RKO (cell line): Measurements from ENCODE around the gene LRFN5.
"Not testable (repeated sequence)": the region's sequence is repeated elsewhere in the genome, so short reads cannot be mapped to it uniquely, and the experiment has no call there.

Experiments
- DNase-seq: peaks from one replicate; pipeline ENCODE4 v3.0.0-alpha.2; 2016; ENCODE audit warnings: low spot score

The LRFN5 gene

DNA sequence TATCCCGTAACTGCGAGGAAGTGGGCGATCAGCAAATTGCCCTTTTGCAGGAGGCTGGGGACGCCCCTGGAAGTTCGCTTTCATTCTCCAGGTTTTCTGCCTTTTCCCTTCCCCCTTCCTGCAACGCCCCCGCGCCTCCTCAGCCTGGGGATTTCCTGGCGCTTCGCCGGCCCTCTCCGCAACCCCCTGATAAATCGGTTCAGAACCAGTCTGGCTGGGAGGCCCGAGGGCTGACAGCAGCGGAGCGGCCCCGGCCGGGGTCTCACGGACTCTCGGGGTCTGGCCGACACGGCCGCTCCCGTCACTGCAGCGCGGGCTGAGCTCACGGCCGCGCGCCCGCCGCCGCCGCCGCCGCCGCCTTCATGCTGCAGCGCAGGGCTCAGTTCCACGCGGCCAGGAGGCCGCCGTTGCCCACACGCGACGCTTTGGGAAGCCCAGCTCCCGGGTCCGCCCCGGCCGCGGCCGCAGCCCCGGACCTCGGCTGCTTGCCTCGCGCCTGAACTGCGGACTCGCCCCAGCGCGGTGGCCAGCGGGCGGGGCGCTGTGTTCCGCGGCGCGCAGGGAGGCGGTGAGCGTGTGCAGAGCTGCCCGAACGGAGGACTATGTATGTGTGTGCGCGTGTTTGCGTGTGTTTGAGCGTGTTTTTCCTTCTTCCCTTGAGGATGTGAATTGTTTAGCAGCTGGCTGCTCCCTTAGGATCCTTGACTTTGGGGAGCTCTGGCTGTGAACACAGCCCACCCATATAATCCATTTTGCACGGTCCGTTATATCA, at the start of gene LRFN5:
TSS of gene LRFN5 (plus strand) at position 345 of the 772 bp plus-strand sequence.
- no peak for DNase-seq

DNA sequence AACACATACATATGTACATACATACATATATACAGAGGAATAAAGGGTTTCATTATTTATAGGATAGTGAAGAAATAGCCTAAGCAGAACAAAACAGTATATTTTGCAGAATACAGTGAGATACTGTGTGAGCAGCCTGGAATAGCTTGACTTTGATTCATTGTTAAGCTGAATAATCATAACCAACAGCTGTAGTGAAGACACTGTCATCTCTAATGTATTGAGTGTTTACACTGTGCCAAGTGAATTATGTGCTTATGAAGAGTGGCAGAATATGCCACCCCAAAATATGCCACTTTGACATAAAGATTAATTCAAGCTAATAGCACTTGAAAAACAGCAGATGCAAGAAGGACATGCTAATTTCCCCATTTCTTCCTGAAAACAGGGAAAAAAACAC, 48.2 kb upstream of the LRFN5 start:
- no peak for DNase-seq

DNA sequence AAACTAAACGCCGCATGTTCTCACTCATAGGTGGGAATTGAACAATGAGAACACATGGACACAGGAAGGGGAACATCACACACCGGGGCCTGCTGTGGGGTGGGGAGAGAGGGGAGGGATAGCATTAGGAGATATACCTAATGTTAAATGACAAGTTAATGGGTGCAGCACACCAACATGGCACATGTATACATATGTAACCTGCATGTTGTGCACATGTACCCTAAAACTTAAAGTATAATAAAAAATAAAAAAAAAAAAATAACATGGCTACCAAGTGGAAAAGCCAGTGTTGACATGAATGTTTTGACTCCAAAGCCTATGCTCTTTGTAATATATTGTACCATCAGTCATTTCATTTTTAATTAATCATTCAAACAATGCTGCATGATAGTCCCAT, 39.8 kb upstream of the LRFN5 start:
- DNase-seq, result not testable (repeated sequence)

DNA sequence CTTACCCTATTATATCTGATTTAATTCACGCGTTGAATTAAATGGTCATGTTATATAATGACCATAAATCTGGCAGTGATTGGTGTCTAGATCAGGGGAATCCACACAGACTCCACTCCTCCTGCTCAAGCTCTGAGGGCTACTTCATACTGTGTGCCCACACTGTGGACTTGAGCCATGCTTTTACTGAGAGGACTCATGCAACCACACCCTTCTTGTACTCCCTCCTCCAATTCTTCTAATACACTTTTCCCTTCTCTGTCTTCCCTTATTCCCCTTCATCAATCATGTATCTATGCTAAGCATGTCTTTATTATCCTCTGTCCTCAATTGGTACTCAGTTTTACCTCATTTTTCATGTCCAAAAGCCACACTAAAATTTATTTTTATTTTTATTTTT, 37.7 kb upstream of the LRFN5 start:
- no peak for DNase-seq

DNA sequence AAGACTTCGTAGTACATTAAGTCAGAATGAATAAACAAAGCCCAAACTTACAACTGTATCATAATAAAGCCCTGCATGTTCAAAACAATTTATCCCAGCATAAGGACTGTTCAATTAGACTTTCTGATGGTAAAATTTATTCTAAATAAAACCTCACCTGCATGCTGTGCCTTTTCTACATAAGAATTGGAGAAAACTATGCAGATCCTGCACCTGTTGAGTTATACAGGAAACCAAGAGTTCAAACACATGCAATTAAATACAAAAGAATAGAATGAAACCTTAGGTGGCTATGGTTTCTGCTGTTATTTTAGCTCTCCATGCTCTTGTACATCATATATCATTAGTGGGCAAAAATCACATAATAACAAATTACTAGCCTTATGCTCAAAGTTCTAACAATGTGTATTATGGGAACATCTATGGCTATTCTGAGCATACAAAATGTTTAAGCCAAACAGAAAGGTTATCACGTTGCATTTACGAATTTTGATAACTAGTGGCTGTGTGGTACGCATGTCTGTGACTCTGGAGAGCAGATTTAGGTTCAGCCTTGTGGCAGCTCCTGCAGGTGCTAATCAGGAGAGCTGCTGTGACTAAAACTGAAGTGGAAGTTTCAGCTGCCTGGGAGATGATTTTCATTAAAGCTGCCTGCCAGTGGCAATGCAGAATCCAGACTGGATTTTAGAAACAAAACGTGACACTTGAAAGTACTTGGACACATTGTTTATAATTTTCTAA, 36.1 kb upstream of the LRFN5 start:
- no peak for DNase-seq

DNA sequence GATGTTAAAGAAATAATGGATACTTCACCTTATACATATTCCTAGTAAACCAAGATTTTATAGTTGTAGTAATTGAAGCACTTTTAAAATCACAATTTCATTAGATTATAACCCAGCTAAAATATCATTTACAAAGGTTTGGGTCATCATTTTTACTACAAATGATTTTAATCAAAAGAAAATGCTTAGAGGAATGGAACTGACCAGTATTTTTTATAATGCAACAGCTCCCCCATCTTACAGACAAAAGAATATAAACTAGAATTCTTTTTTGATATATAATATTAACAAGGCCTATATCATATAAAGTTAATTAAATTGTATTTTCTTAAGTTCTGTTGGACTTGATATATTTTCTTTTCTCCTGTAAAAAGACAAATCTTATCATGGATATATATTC, 20.4 kb upstream of the LRFN5 start:
- peak; percentile 16 for DNase-seq

DNA sequence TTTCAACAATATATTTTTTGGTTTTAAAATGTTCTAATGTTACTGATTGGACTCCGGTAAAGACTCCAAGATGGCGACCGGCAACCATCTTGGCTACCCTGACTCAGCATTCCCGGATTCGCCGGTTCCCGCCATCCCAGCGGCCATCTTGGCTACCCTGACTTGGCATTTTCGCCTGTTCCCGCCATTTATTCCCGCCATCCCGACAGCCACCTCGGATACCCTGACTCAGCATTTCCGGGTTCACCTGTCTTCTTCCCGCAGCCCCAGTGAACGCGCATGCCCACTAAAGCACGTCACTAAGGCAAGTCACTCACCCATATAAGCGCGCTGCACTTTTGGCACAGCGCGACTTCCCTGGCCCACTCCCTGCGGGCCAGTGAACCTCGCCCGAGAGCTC, 9.0 kb upstream of the LRFN5 start:
- no peak for DNase-seq

DNA sequence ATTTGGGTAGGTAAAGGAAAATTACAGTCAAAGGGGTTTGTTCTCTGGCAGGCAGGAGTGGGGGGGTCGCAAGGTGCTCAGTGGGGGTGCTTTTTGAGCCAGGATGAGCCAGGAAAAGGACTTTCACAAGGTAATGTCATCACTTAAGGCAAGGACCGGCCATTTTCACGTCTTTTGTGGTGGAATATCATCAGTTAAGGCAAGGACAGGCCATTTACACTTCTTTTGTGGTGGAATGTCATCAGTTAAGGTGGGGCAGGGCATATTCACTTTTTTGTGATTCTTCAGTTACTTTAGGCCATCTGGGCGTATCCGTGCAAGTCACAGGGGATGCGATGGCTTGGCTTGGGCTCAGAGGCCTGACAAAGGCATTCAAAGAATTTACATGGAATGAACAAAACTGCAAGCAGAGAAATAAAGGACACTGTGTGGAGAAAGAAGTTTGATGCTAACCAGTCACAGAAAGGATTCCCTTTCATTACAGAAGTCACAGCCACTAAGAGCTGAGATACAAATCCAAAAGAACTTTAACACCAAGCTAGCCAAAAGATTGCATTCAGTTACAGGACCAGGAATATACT, 6.8 kb upstream of the LRFN5 start:
- not testable (repeated sequence) for DNase-seq

DNA sequence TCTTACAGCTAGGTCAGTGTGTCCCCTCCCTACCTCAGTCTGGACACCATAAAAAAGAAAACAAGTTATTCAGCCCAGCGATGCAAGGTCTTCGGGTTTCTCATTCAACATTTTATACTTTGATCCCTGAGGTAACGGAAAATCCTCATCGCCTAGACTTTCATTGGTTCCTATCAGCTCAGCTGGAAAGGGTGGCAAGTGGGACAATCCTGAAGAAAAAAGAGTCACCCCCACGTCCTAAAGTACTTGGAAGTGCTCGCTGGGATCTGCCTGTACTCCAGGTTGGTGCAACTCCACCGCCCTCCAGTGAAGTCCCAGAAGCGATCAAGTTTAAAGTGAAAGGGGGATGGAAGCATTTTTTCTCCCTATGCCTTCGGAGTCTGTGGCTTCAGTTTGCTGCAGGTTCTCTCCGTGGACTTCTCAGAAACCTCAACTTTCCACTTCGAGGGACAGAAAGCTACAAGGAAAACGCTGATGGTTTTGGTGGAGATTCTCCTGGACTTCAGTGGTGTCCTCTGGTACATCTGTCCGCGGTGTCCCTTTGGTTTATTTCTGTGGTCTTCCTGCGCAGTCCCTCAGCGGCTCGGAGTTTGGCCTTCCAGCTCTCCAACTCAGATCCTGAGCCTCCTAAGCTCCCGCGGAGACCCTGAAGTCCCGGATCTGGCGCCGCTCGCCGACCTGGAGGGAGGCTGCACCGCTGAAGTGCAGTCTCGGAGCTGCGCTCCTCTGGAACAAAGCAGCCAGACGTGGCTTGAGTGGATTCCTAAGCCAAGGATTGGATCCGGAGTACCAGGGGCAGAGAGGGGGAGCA, 1.8 kb upstream of the LRFN5 start:
- no peak for DNase-seq

DNA sequence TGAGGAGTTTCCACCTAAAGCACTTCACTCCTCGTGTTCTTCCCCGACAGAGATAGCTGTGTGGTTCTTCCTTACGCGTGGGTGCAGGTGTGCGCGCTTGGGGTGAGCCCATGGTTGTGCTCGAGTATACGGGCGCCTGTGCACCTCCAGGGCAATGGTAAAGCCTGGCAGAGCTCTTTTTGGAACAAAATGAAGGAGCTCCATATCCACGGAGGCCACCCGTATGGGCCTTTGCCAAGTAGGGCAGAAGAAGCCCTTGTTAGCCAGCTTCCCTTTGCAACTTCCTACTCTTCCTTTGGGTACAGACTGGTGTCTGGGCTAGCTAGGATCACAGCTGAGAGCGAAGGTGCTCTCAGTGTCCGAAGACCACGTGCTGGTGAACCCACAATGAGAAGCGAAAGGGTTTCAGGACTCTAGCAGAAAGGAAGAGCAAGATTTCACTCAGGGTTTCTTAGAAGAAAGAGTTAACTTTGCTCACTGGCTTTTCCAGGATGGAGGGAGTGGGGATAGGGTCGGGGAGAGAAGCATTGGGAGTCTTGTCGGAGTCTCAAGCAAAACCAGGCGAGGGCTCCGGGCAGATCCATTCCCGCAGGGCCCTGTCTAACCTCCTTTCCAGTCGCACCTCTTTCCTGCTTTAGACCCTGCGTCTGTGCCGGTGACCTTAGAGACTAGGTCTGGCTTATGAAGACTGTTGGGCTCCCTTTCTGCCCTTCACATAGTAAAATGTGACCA, 960 bp upstream of the LRFN5 start:
- no peak for DNase-seq

DNA sequence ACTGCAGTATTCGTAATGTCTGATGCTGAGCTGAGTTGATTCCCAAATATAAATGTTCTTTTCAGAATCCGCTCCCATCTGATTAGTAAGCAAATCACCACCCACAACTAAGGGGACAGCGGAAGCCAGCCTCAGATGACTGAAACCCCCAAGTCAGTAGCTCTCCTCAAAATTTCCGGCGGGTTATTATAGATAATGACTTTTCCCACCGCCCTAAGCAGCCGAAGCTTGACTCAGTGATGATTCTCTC, 469 bp upstream of the LRFN5 start:
- no peak for DNase-seq

DNA sequence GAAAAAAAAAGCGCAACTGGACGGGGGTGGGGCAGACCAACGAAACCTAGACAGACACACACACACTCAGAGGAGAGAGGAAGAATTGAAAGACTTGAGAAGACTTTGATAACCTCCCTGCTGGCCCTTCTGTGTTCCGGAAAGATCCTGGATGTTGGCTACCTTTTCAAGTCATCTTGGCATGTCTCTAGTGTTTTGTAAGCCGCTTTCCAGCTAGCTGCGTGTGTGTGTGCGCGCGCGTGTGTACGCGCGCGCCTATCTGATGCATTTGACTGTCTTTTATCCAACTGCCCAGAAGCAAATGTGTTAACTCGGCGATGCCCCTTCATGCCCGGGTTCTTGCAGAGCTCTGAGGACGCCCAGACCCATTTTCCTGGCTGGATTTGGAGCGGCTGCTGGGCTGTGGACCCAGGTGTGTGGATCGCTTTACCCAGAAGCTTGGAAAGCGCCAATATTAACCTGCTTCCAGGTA, 664 bp downstream of the LRFN5 start:
- DNase-seq, result no peak

DNA sequence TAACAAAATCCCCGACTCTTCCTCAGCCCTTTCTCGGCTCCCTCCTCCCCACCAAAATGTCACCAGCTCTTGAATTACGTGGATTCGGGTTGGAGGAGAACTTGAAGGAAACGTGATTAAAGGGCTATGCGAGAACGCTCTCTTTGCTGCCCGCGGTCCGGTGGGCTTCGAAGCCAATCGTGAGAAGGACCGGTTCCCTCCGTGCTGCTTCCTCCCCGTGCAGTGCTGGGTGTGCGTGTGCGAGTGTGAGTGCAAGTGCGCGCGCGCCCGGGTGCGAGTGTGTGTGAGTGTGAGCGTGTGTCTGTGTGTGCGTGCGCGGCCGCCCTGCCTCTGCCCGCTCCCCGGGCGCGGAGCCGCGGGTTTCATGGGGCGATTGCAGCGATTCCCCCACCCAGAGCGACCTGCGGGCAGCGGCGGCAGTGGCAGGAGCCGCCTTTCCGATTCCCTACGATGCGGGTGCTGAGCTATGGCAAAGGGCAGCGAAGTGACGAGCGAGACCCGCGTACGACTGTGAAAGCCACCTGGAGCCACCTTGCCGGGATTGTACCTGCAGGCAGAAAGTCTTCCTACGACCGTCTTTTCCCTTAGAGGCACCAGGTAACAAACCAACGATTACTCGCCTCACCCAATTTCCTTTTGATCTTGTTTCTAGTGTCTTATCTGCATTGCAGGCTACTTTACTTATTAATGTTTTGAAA, 1.4 kb downstream of the LRFN5 start:
- no peak for DNase-seq

DNA sequence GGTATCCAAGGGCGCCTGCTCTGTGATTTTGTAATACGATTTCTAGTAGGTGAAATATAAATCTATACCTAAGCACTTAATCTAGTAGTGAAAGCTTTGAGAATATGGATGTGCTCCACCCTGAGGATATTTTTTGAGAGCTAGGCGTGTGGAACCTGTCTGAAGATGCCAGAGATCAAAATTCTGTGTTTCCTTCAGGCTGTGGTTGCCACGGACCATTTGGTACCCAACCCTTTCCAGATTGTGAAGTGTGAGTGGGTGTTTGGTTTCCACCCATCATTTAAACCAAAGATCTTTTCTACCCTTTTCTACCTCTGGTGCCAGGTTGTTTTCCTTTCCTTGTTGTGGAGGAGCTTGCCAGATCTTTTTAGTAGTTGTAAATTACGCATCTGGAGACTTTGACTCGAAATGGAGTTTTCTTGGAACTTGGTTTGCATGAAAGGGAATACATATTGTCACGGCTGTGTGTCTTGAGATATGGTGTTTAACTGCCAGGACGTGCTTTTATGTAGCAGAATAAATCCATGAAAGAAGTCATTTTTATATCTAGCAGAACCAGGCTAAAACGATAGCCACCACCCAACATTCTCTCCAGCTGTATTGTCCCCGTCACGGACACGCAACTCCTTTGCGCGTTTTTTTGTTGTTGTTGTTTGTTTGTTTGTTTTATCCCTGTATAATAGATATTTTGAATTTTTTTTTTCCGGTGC, 2.2 kb downstream of the LRFN5 start:
- no peak for DNase-seq

DNA sequence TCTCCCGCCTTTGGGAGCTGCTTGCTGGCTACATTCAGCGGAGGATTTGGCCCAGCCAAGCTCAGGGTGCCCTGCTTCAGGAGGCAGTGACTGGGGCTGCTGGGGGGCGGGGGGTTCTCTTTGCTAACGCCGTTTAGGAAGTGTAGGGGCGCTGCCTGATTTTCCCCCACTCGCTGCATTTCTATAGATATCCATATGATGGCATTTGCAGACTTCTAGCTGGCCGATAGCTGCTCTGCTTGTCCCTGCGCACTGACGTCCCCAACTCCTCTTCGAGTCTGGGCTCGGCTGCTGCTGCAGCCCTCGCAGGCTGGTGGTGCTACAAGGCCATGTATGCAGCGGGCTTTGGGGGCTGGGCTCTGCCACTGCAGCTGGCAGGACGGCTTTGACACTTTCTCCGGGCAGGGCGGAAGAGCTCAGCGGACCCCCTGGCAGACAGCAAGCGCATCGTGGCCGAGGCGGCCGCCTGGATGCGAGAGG, 3.1 kb downstream of the LRFN5 start:
- DNase-seq, result no peak

DNA sequence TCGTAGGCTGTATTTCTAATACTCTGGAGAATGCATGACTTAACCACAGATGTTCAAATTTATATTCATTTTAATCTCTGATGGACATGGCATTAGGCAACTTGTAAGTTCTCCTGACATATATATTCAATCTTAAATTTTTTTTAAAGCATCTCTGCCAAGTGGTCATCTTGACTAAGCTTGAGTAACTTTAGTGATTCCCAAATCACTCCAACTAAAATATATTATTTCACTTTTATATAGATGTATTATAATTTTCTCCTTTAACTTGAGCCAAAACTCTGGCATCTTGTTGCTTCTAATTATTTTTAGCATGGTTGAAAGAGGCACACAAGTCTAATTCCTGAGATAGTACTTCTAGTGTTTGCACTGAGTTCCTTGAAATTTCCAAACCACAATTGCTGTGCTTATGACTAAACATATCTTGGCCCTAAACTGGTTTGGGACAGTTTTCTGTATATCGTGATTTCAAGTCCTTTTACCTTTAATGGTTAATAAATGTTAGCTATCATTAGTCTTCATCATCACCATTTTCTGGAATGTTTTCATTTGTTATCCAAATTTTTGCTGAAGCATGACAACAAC, 8.4 kb downstream of the LRFN5 start:
- DNase-seq, result no peak

DNA sequence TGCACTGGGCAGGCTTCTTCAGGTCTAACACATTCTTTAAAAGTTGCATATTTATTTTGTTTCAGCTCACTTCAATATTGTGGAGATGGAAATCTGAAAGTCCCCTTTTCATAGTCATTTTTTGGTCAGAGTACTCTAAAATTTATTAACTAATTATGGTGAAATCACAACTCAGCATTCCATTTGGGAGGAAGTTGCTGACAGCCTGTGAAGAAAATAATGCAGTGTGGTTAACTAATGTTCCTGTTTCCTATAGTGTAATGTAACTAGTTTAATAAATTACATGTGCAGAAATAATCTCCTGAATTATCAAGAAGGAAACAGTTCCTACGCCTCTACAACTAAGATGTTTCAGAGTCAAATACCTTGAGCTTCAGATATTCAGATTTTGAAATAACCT, 17.1 kb downstream of the LRFN5 start:
- DNase-seq, result no peak

DNA sequence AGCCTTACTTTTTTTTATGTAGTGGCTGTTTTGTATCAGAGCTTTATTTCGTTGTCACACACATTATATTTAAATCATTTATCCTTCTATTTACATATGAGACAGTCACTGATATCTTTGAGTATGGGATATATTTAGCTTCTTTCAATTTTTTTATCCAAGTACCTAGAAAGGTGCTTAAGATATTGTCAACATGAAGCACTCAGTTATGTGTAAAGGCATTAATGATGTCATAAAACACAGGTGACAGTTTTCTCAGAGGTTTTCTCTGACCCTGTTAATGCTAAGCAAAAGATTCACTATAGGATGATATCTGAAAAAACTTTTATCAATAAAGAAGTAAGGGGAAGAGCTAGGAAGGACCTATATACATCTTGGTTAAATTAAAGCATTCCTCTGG, 23.2 kb downstream of the LRFN5 start:
- DNase-seq, result no peak

DNA sequence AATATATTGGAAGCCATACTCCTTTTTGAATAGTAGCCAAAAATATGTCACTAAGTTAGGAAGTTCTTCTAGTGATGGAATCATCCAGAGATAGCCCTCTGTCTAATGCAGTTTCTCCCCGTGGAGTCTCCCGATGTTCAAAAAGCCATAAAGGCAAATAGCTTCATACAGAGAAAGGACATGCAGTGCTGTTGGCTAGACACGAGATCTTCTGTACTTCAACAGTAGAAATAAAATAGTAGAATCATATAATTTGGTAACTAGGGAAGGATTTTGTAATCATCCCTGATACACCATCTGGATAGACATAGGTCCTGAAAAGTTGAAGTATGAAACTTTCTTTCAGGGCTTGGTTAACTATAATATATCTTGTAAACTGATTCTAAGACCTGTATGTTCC, 27.6 kb downstream of the LRFN5 start:
- DNase-seq, result no peak
